ENCODE results near the gene SLC6A8. TPM values are rescaled to one million over a fixed set of nuclear protein-coding genes. Genes with fewer than 3 reads are reported as not detected.
"Not testable (repeated sequence)": the region's sequence is repeated elsewhere in the genome, so short reads cannot be mapped to it uniquely, and the experiment has no call there.

The SLC6A8 gene
- total RNA-seq, 1 donor from 2014 or later, result 56.8 TPM

- no peak for TF ChIP-seq CTCF (conservative IDR thresholded peaks at IDR 0.05)
- Mint-ChIP-seq H3K4me1 (ENCODE audit: unreplicated experiment) (no peaks in the 10 kb centered on the region), H3K36me3 (peaks cover 3% of the 10 kb centered on the region), H3K27me3 (no peaks in the 10 kb centered on the region), H3K9me3 (no peaks in the 10 kb centered on the region), H3K4me3 (no peak overlapping the region), H3K27ac (no peak overlapping the region)
- DNase-seq (ENCODE audit: extremely low spot score, unreplicated experiment), result no peak
These were observed 14.8 kb downstream of the SLC6A8 start for GRCh38 chrX:153702336-153703035.

GRCh38 chrX:153703036-153703370 is 15.3 kb downstream of the SLC6A8 start:
- Mint-ChIP-seq H3K36me3 (no peaks in the 10 kb centered on the region), H3K4me1 (ENCODE audit: unreplicated experiment) (peaks cover 4% of the 10 kb centered on the region), H3K4me3 (no peak overlapping the region), H3K27ac (no peak overlapping the region), H3K9me3 (no peaks in the 10 kb centered on the region), H3K27me3 (no peaks in the 10 kb centered on the region)
- TF ChIP-seq CTCF (conservative IDR thresholded peaks at IDR 0.05), result no peak
- no peak for DNase-seq (ENCODE audit: extremely low spot score, unreplicated experiment)

GRCh38 chrX:153704021-153704526 is 16.3 kb downstream of the SLC6A8 start:
- DNase-seq (ENCODE audit: extremely low spot score, unreplicated experiment), result no peak
- H3K27ac Mint-ChIP-seq, result no peak overlapping the region
- no peaks in the 10 kb centered on the region for H3K36me3 Mint-ChIP-seq
- no peak for TF ChIP-seq CTCF (conservative IDR thresholded peaks at IDR 0.05)
- H3K27me3 Mint-ChIP-seq, result no peaks in the 10 kb centered on the region
- H3K4me1 Mint-ChIP-seq (ENCODE audit: unreplicated experiment), result peaks cover 10% of the 10 kb centered on the region
- no peaks in the 10 kb centered on the region for H3K9me3 Mint-ChIP-seq
- no peak overlapping the region for H3K4me3 Mint-ChIP-seq

- not testable (repeated sequence) for H3K9me3 Mint-ChIP-seq; H3K36me3 Mint-ChIP-seq; H3K4me3 Mint-ChIP-seq; H3K27me3 Mint-ChIP-seq; DNase-seq (ENCODE audit: extremely low spot score, unreplicated experiment); H3K27ac Mint-ChIP-seq
- H3K4me1 Mint-ChIP-seq (ENCODE audit: unreplicated experiment), result peaks cover 10% of the 10 kb centered on the region
These were observed 17.1 kb downstream of the SLC6A8 start for GRCh38 chrX:153704631-153705402.

GRCh38 chrX:153705403-153706060 is 17.8 kb downstream of the SLC6A8 start:
- H3K4me1 Mint-ChIP-seq (ENCODE audit: unreplicated experiment), result peaks cover 10% of the 10 kb centered on the region
- H3K36me3 Mint-ChIP-seq; H3K27me3 Mint-ChIP-seq; DNase-seq (ENCODE audit: extremely low spot score, unreplicated experiment); H3K27ac Mint-ChIP-seq; H3K4me3 Mint-ChIP-seq; H3K9me3 Mint-ChIP-seq: not testable (repeated sequence)
- TF ChIP-seq CTCF (conservative IDR thresholded peaks at IDR 0.05), result peak; percentile 37

GRCh38 chrX:153706799-153707198 is 19.1 kb downstream of the SLC6A8 start:
- Mint-ChIP-seq H3K27me3 (no peaks in the 10 kb centered on the region), H3K9me3 (no peaks in the 10 kb centered on the region)
- DNase-seq (ENCODE audit: extremely low spot score, unreplicated experiment), result no peak

More at GRCh38 chrX:153706799-153707198, 19.1 kb downstream of the SLC6A8 start:
- Mint-ChIP-seq H3K4me3 (no peak overlapping the region), H3K27ac (no peak overlapping the region), H3K4me1 (ENCODE audit: unreplicated experiment) (peaks cover 10% of the 10 kb centered on the region), H3K36me3 (peaks cover 3% of the 10 kb centered on the region)
- TF ChIP-seq CTCF (conservative IDR thresholded peaks at IDR 0.05), result no peak

Measured in type B pancreatic cell (in vitro differentiated cells).